GM18861 (cell line): ENCODE measurements around the gene PLA2G4D.

Experiments used
- ATAC-seq: cut with Tn5 transposase; IDR thresholded peaks from one replicate; pipeline ENCODE4 v1.9.1; 2021; ENCODE audit not compliant: unreplicated experiment

The PLA2G4D gene

DNA sequence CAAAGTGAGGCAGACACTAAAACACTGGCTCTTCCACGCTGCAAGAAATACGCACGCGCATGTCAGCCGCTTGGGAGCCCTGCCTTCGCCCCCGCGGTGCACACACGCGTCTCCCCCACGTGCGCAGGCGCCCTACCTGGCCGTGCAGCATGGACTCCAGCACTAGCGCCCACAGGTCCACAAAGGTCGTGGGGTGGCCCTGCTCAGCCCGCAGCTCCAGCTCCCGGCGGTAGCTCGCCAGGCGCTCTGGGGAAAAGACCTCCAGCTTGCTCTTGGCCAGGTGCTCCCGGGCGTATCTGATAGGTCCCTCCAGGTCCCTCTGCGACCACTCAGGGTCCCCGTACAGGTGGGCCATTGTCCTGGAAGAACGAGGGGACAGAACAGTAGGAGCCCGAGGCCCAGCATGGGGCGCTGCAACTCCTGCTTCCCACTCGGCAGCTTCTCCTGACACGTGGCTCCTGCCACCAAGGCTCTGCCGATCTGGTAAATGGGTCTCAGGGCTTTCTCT lies 14.9 kb downstream of the PLA2G4D start:
- no peak for ATAC-seq

- ATAC-seq = no peak
Observed at GRCh38 chr15:42078903-42079302, 15.5 kb downstream of the PLA2G4D start.

GRCh38 chr15:42077689-42078088 lies 16.7 kb downstream of the PLA2G4D start:
- ATAC-seq = no peak

DNA sequence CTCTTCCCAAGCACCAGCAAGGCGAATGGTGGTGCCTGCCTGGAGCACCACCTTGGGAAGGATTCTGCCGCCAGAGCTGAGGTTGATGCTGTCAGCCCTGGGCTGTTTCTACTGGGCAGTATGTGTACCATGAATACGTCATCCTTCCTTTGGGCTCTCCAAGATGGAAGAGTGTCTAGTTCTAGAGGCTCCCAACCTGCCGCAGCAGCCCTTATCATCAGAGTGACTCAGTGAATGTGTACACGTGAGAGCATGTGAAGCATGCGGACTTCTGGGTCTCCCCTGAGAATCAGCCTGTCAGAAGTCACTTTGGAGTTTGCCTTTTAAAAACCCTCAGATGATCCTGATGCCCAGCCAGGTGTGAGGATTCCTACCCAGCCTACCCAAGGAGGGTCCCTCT lies 20.9 kb downstream of the PLA2G4D start:
- no peak for ATAC-seq

DNA sequence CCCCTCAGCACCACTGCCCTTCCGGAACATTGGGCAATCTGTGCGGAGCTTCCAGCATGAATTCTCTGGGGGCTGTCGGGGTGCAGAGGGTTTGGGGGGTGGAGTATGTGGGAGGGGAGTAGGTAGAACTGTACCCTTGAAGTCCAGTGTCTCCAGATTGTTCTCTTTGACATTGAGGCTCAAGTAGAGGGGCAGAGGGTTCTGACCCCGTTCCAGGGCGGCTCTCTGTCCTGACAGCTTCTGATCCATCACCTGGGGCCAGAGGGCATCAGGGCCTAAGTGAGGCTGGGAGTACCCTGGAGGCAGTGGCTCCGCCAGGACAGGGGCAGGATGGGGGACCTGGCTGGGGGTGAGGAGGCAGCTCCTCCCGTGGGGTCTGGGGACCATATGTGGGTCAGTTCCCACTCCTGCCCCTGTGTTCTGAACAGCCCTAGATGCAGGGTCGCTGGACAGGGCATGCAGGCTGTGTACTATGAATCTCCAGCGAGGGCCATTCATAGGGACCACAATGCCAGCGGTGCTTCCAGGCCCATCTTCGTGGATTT lies 22.1 kb downstream of the PLA2G4D start:
- no peak for ATAC-seq

- ATAC-seq = no peak
Observed at GRCh38 chr15:42071717-42072116, 22.6 kb downstream of the PLA2G4D start.

- no peak for ATAC-seq
Observed at GRCh38 chr15:42070976-42071350, 23.4 kb downstream of the PLA2G4D start.

DNA sequence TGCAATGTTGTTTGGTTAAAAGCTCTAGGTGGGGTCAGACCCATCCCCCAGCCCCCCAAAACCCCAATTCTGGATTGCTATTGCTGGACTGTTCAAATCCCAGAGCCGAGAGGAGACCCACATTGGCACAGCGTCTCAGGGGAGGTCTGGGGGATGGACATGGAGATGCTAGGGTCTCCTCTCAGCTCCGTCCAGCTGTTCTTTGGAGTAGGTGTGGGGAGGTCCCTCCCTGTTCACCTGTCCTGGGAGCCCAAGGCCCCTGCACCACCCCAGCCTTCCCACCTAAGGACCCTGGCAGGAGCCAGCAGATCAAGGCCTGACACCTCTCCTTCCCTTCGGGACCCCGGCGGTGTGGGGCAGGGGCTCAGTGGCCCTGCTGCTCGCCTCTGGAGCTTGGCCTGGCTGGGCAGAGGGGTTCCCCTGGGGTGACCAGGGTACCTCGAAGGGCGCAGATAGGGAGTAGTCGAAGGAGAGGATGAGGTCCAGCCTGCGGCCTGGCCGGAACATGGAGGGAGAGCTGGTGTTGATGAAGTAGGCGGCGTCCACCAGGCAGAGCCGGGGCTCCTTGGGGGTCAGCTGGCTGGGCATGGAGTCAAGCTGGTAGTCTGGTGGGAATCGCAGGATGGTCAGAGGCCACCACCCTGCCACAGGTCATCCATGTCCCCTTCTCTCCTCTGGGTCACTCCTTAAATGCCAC lies 23.9 kb downstream of the PLA2G4D start:
- no peak for ATAC-seq

DNA sequence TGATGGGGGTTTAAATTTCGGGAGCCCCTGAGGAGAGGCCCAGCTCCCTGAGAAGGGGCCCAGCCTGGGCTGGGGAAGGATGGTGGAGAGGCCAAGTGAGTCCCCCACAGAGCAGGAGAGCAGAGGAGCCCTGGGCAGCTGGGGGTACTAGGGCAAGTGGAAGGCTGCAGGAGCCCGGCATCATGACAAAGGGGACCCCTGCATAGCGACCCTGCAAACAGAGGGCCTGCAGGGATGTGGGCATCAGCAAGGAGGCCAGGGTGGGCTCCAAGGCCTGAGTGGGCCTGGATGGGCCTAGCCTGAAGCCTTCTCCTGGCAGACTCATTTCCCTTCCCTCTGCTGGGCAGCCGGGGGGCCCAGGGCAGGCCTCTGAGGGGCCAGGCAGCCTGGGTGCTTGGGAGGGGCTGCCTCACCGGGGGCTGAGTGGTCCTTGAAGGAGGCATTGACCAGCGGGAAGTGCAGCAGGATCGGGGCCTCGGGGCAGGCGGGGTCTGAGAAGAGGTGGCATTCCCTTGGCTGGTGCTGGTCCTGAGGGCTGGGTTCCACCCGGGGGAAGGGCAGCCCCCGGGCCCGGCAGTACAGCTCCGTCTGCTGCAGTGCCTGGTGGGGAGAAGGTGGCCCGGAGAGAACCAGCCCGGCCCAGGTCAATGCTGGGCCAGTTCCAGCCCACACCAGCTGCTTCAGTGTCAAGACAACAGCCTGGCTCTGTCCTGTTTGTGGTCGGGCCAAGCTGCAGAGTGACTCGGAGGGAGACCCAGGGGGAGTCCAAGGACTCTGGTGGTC lies 24.7 kb downstream of the PLA2G4D start:
- ATAC-seq = no peak

DNA sequence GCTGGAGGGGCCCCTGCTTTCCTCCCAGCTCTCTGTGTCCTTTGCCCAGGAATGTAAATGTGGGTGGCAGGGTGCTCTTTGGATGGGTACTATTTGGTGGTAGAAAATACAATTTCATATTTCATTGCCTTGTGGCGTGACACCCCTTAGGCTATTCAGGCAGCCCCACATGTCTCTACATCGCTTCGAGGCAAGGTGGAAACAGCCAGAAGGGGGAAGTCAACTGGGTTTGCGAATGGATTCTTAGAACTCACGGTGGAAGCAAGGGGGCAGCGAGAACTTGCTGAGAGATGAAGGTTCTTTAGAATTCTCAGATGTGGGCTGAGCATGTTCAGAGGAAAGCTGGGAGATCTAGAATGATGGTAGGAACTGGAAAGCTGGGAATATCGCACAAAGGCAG lies 25.3 kb downstream of the PLA2G4D start:
- ATAC-seq = no peak

- ATAC-seq = no peak
Observed at GRCh38 chr15:42068601-42069000, 25.8 kb downstream of the PLA2G4D start.

- ATAC-seq = no peak
Observed at GRCh38 chr15:42066764-42067415, 27.5 kb downstream of the PLA2G4D start.

DNA sequence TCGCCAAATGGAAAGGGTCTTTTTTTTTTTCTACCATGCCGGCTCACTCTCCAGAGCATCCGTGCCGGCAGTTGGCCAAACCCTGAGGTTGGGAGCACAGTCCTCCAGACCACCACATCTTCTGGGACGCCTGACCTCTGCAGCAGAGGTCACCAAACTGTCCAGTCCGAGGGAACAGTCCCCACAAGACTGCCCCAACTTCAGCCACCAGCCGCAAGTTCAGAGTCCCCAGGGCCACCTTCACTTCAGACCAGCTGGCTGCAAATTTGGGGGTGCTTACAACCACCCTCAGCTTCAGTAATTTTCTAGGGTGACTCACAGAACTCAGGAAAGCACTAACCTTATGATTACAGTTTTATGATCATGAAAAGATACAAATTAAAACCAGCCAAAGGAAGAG lies 28.9 kb downstream of the PLA2G4D start:
- no peak for ATAC-seq

- no peak for ATAC-seq
Observed at GRCh38 chr15:42065033-42065432, 29.3 kb downstream of the PLA2G4D start.

GRCh38 chr15:42064271-42064670 lies 30.1 kb downstream of the PLA2G4D start:
- ATAC-seq = no peak

DNA sequence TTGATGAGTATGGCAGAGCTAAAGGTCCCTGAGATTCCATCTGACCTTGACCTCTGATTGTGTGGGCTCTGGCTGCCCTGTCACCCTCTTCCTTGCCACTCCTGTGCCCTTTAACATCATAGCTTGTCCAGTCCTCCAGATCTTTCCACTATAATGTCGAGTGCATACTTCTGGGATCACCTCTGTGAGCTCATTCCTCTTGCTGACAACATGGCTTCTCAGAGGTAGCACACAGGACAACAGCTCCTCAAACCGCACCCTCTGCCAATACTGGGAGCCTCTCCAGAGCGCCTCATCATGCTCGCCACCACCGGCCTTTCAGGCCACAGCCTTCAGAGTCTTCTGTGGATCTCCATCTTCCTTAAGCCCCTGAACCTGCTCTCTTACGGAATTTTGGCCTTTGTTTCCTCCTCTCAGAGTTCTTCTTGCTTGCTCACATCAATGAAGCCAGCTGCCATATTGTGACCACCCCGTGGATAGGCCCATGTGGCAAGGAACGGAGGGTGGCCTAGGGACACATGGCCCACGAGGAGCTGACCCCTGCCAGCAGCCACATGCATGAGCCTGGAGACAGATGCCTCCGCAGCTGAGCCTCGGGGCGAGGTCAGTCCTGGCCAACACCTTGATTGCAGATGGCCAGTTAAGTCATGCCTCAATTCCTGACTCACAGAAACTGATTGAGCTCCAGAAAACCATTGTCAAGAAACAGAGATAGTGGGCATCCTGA lies 31.1 kb downstream of the PLA2G4D start:
- no peak for ATAC-seq

DNA sequence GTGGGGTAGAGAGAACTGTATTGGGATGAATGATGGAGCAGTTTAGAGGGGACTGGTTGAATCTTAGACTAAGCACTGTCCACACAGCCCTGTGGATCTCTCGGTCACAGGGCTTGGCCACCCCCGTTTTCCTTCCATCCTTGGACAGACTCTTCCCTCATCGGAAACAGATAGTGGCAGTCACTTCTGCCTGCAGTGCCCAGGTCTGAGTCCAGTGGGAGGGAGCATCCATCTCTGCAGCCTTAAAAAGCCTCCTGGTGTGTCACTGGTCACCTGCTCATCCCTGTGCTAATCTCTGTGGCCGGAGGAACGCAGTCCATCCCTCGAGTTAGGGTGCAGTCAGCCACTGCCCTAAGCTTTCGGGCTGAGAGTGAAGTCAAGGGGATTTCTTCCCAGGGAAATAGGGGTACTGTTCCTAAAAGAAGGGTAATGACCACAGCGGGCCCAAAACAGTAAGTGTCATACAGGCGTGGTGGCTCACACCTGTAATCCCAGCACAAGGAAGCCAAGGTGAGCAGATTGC lies 32.0 kb downstream of the PLA2G4D start:
- no peak for ATAC-seq

DNA sequence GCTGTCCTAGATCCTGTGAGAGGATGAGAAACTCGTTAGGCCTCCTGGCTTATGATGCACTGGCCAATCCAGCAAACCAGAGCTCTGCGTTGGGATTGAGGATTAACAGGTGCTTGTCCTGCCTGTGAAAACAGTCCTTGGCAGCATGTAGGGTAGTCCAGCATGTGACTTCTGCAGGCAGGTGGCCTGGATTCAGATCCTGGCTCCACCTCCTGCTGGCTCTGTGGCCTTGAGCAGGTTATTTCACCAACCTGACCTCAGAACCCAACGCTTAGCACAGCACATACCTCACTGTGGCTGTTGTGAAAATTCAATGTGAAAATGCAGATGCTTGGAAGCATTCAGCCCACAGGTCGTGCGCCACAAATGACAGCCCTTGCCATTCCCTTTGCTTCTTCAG lies 33.6 kb downstream of the PLA2G4D start:
- no peak for ATAC-seq

GRCh38 chr15:42060477-42060763 lies 33.9 kb downstream of the PLA2G4D start:
- no peak for ATAC-seq

- ATAC-seq = no peak
Observed at GRCh38 chr15:42059661-42060476, 34.5 kb downstream of the PLA2G4D start.
